ENCODE results near the gene ZNF358.

ZNF358 gene

DNA sequence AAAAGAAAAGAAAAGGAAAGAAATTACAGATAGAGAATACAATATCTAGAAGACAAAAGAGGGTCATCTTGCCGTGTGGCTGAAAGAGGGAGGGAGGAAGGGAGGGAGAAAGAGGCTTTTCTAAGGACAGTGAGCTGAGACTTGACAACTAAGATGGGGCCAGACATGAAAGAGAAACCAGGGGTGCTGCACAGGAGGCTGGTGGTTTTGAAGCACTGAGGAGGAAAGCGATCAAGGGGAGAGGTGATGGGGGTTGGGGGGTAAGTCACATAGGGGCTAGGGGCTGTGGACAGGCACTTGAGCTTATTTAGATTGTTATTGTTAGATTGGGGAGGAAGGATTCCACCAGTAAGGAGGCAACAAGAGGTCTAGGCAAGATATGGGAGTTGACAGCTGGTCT lies 36.9 kb downstream of the ZNF358 start:
- Histone ChIP-seq H3K4me1 (ENCODE audit: low read depth, poor library complexity, severe bottlenecking) (peaks cover 8% of the 10 kb centered on the region), H3K27me3 (ENCODE audit: insufficient read depth, low read depth) (no peaks in the 10 kb centered on the region), H3K4me3 (IDR thresholded peaks at IDR 0.05; ENCODE audit: insufficient read depth, low read depth, low read length) (no peak overlapping the region), H3K36me3 (ENCODE audit: insufficient read depth) (no peaks in the 10 kb centered on the region), H3K79me2 (ENCODE audit: insufficient read depth, low read depth) (no peaks in the 10 kb centered on the region), H2AFZ (ENCODE audit: low read depth) (no peak overlapping the region), H3K27ac (no peak overlapping the region), H3K9ac (no peak overlapping the region), H4K20me1 (ENCODE audit: insufficient read depth) (no peaks in the 10 kb centered on the region), H3K4me2 (no peak overlapping the region; the same call in 1 of the 2 replicates)
- no peak for TF ChIP-seq CTCF (conservative IDR thresholded peaks at IDR 0.05; ENCODE audit: low read depth, low read length)

DNA sequence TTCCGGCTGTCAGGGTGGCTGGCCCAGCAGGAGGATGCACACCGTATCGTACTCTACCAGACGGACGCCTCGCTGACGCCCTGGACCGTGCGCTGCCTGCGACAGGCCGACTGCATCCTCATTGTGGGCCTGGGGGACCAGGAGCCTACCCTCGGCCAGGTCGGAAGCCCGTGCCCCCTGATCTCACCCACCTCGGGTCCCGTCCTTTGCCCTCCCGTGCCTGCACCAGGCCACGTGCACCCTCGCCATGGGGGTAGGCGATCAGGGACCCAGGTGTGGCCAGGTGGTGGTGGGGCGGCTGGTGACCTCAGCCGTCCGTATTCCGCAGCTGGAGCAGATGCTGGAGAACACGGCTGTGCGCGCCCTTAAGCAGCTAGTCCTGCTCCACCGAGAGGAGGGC lies 38.7 kb downstream of the ZNF358 start:
- Histone ChIP-seq H3K27ac (no peak overlapping the region), H3K4me3 (IDR thresholded peaks at IDR 0.05; ENCODE audit: insufficient read depth, low read depth, low read length) (no peak overlapping the region), H3K79me2 (ENCODE audit: insufficient read depth, low read depth) (no peaks in the 10 kb centered on the region), H3K27me3 (ENCODE audit: insufficient read depth, low read depth) (no peaks in the 10 kb centered on the region), H2AFZ (ENCODE audit: low read depth) (no peak overlapping the region), H3K4me1 (ENCODE audit: low read depth, poor library complexity, severe bottlenecking) (peaks cover 8% of the 10 kb centered on the region), H3K36me3 (ENCODE audit: insufficient read depth) (no peaks in the 10 kb centered on the region), H4K20me1 (ENCODE audit: insufficient read depth) (no peaks in the 10 kb centered on the region), H3K9ac (no peak overlapping the region), H3K4me2 (no peak overlapping the region)
- TF ChIP-seq CTCF (conservative IDR thresholded peaks at IDR 0.05; ENCODE audit: low read depth, low read length): no peak

DNA sequence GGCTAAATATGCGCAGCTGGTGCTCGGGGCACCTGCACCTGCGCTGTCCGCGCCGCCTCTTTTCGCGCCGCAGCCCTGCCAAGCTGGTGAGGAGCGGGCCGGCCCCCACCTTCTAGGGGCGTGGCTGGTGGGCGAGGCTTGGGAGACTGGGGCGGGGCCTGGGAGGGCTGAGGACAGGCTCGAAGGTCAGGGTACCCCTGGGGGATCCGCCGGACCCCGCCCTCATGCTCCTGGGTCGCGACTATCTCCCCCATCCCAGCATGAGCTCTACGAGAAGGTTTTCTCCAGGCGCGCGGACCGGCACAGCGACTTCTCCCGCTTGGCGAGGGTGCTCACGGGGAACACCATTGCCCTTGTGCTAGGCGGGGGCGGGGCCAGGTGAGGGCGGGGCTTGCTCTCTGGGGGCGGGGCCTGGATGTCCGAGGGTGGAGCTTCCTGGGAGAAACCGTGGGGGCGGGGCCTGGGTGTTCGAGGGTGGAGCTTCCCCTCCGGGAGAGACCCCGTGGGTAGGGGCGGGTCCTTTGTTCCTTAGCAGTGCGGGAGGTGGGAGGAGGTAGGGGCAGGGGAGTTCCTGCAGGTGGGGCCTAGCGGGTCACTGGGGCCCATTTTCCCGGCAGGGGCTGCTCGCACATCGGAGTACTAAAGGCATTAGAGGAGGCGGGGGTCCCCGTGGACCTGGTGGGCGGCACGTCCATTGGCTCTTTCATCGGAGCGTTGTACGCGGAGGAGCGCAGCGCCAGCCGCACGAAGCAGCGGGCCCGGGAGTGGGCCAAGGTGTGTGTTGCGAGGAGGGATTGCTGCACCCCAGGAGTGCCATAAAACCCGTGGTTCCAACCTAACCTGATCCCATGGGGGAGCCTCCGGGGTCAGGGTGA lies 39.3 kb downstream of the ZNF358 start:
- Histone ChIP-seq H3K4me1 (ENCODE audit: low read depth, poor library complexity, severe bottlenecking) (peaks cover 8% of the 10 kb centered on the region), H4K20me1 (ENCODE audit: insufficient read depth) (no peaks in the 10 kb centered on the region), H3K79me2 (ENCODE audit: insufficient read depth, low read depth) (no peaks in the 10 kb centered on the region), H3K36me3 (ENCODE audit: insufficient read depth) (no peaks in the 10 kb centered on the region), H3K4me3 (IDR thresholded peaks at IDR 0.05; ENCODE audit: insufficient read depth, low read depth, low read length) (no peak overlapping the region), H3K4me2 (no peak overlapping the region), H3K27me3 (ENCODE audit: insufficient read depth, low read depth) (no peaks in the 10 kb centered on the region), H3K9ac (no peak overlapping the region), H2AFZ (ENCODE audit: low read depth) (no peak overlapping the region), H3K27ac (no peak overlapping the region)
- TF ChIP-seq CTCF (conservative IDR thresholded peaks at IDR 0.05; ENCODE audit: low read depth, low read length): no peak

DNA sequence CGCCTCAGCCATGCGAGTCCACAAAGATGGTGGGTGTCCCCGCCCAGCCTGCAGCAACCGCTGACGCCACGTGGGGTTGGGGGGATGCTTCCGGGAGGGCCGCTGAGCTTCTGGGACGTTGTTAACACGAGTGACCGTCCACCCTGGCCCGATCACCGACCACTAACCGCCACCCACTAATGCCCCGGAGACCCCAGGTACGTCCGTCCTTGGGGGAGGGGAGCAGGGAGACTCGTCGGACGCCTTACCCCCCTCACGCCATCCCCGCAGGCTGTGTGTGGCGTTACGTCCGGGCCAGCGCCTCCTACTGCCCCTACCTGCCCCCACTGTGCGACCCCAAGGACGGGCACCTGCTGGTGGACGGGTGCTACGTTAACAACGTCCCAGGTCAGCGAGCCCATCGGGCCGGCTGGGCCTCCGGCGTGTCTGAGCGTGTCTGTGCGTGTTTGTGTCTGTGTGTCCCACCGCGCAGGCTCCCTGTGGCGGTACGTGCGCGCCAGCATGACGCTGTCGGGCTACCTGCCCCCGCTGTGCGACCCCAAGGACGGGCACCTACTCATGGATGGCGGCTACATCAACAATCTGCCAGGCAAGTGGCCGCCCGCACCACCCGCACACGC lies 40.9 kb downstream of the ZNF358 start:
- no peak overlapping the region for H2AFZ ChIP-seq (ENCODE audit: low read depth)
- H3K79me2 ChIP-seq (ENCODE audit: insufficient read depth, low read depth): no peaks in the 10 kb centered on the region
- no peak for TF ChIP-seq CTCF (conservative IDR thresholded peaks at IDR 0.05; ENCODE audit: low read depth, low read length)
- no peak overlapping the region for H3K9ac ChIP-seq
- no peak overlapping the region for H3K4me2 ChIP-seq
- no peaks in the 10 kb centered on the region for H4K20me1 ChIP-seq (ENCODE audit: insufficient read depth)
- no peaks in the 10 kb centered on the region for H3K36me3 ChIP-seq (ENCODE audit: insufficient read depth)
- no peaks in the 10 kb centered on the region for H3K27me3 ChIP-seq (ENCODE audit: insufficient read depth, low read depth)
- no peak overlapping the region for H3K4me3 ChIP-seq (IDR thresholded peaks at IDR 0.05; ENCODE audit: insufficient read depth, low read depth, low read length)
- H3K27ac ChIP-seq: no peak overlapping the region
- H3K4me1 ChIP-seq (ENCODE audit: low read depth, poor library complexity, severe bottlenecking): peaks cover 8% of the 10 kb centered on the region

Measured in KMS-11 (cell line).